Upper lobe of left lung (tissue), 6 donors: ENCODE measurements around the gene RC3H2. TPM values are rescaled to one million over a fixed set of nuclear protein-coding genes. Genes with fewer than 3 reads are reported as not detected.
"Not testable (repeated sequence)": the region's sequence is repeated elsewhere in the genome, so short reads cannot be mapped to it uniquely, and the experiment has no call there.

Experiments
- ATAC-seq, 2 donors: fragments of 200-7000 bp; cut with Tn5 transposase; one replicate each; pipeline ENCODE4 v1.9.1; 2022; ENCODE audit warnings: mild to moderate bottlenecking in 2 of 2, moderate library complexity in 2 of 2; ENCODE audit not compliant: low FRiP score in 2 of 2
- DNase-seq, 2 donors: peaks; one replicate each; pipeline ENCODE4 v3.0.0-alpha.2; 2019 to 2020
- H3K27ac ChIP-seq, 4 donors: fragments of 200-600 bp; sonication (generic); one replicate each; pipeline ENCODE4 v1.5.1; 2016 to 2019
- H3K27me3 ChIP-seq, 4 donors: fragments of 200-600 bp; sonication (generic); one replicate each; pipeline ENCODE4 v1.5.1; 2017 to 2019
- H3K36me3 ChIP-seq, 4 donors: fragments of 200-600 bp; sonication (generic); one replicate each; pipeline ENCODE4 v1.5.1; 2016 to 2019
- H3K4me1 ChIP-seq, 4 donors: fragments of 200-600 bp; sonication (generic); one replicate each; pipeline ENCODE4 v1.5.1; 2018 to 2019
- H3K4me3 ChIP-seq, 4 donors: fragments of 200-600 bp; sonication (generic); one replicate each; pipeline ENCODE4 v1.5.1; 2017 to 2019; ENCODE audit warnings: mild to moderate bottlenecking in 2 of 4, moderate library complexity in 1 of 4
- H3K9me3 ChIP-seq, 4 donors: fragments of 200-600 bp; sonication (generic); one replicate each; pipeline ENCODE4 v1.5.1; 2018 to 2019
- EP300 ChIP-seq, 4 donors: sonication (generic); formaldehyde crosslinking; IDR thresholded peaks; one replicate each; pipeline ENCODE4 v1.5.1; 2017; ENCODE audit warnings: antibody characterized with exemption in 4 of 4, control low read depth in 2 of 4
- POLR2A ChIP-seq, 4 donors: fragments of 450-650 bp; IDR thresholded peaks; one replicate each; pipeline ENCODE4 v1.5.1; 2016 to 2017; ENCODE audit warnings: antibody characterized with exemption in 4 of 4, mild to moderate bottlenecking in 2 of 4
- POLR2AphosphoS5 ChIP-seq, 2 donors: sonication (generic); formaldehyde crosslinking; IDR thresholded peaks; one replicate each; pipeline ENCODE4 v1.5.1; 2017; ENCODE audit warnings: antibody characterized with exemption in 2 of 2
- WGBS, 2 donors: methylation state at CpG; one replicate each; pipeline ENCODE4 v1.1.5; 2017 to 2018; 5-methylcytosine and 5-hydroxymethylcytosine counted together
- total RNA-seq, 6 donors: library from RNA; depleted of rRNA in 4 of 6; stranded (reverse); fragments of >200 nt in 4 of 6; gene quantifications; one replicate each; pipeline versions ENCODE4 v1.1.0 to v1.2.1, GENCODE V29; 2016 to 2021
- TF ChIP-seq, protein P1 (sequence below), 6 experiments: fragments of 450-650 bp in 4 of 6; fragments of 200-600 bp in 2 of 6; sonication (generic) in 2 of 6; IDR thresholded peaks; one replicate each; pipeline ENCODE4 v1.5.1; 2016 to 2019; ENCODE audit warnings: antibody characterized with exemption in 6 of 6
- donor health status: DM: no; HTN: no; CAD: no; lungs with moderate emphysema.
- donor health status: DM: no; HTN: yes; CAD: no; lungs with severe emphysema.

Gene RC3H2
- total RNA-seq, 6 donors from 2014 or later: 23.9 to 65.0 (median 40.2) TPM

DNA sequence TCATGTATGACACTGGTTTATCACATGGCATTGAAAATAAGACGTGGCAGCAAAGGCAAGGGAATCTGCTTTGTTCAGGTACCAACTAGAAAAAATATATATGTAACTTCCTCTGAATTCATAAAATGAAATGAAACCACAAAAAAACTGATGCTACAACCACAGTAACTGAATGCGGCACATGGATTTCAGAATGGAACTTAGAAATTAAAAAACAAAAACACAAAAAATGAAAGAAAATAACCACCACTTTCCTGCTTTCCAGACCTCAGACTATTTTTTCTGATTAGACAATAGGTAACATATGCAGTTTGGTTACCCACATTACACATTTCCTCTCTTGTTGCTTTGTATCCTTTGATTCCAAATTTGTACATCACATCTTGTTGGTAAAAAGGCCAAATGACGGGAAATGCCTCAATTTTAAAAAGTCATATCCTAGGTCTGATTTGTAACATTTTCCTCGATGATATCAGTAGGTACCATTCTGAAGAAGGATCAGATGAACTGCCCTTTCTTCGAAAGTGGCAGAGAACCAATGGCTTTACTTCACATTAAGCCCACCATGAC lies 58.7 kb downstream of the RC3H2 start:
- H3K36me3 ChIP-seq: peaks cover 13 to 50% (median 26%) of the 10 kb centered on the region in 4 donors
- H3K27me3 ChIP-seq: no peaks in the 10 kb centered on the region
- ATAC-seq (no peak), DNase-seq (no peak)
- TF ChIP-seq POLR2A (IDR thresholded peaks at IDR 0.05) (no peak), POLR2AphosphoS5 (IDR thresholded peaks at IDR 0.05) (no peak), EP300 (IDR thresholded peaks at IDR 0.05) (no peak)
- TF ChIP-seq, protein P1, sequence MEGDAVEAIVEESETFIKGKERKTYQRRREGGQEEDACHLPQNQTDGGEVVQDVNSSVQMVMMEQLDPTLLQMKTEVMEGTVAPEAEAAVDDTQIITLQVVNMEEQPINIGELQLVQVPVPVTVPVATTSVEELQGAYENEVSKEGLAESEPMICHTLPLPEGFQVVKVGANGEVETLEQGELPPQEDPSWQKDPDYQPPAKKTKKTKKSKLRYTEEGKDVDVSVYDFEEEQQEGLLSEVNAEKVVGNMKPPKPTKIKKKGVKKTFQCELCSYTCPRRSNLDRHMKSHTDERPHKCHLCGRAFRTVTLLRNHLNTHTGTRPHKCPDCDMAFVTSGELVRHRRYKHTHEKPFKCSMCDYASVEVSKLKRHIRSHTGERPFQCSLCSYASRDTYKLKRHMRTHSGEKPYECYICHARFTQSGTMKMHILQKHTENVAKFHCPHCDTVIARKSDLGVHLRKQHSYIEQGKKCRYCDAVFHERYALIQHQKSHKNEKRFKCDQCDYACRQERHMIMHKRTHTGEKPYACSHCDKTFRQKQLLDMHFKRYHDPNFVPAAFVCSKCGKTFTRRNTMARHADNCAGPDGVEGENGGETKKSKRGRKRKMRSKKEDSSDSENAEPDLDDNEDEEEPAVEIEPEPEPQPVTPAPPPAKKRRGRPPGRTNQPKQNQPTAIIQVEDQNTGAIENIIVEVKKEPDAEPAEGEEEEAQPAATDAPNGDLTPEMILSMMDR (IDR thresholded peaks at IDR 0.05): no peak
- H3K4me3 ChIP-seq: no peak overlapping the region
- H3K9me3 ChIP-seq: no peaks in the 10 kb centered on the region
- no peaks in the 10 kb centered on the region for H3K4me1 ChIP-seq
- no peak overlapping the region for H3K27ac ChIP-seq
- WGBS, 2 donors: 86 to 88% methylated on average over 5 of the region's 5 CpGs

DNA sequence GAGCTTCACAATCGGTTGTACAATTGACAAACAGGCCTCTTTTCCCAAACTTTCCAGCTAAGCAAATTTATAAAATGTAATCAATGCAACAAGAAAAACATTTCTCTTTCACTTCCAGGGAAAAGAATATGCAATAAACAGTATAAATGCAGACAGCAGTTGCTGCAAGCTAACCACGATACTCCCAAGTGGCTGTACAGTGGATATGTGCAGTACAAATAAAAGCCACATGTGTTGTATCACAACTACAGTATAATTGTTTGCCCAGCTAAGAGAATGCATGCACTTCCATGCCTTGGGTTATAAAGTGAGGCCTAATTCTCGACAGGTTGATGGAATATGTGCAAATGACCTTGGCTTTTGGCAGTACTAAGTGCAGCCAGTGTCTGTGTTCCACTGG lies 60.0 kb downstream of the RC3H2 start:
- H3K27me3 ChIP-seq: no peaks in the 10 kb centered on the region
- H3K36me3 ChIP-seq: peaks cover 9 to 36% (median 14%) of the 10 kb centered on the region in 4 donors
- H3K4me3 ChIP-seq: no peak overlapping the region
- ATAC-seq (no peak), DNase-seq (no peak)
- WGBS, 2 donors: 87 to 93% methylated on average over 3 of the region's 3 CpGs
- no peaks in the 10 kb centered on the region for H3K4me1 ChIP-seq
- no peak overlapping the region for H3K27ac ChIP-seq
- TF ChIP-seq EP300 (IDR thresholded peaks at IDR 0.05): no peak
- TF ChIP-seq, protein P1 (IDR thresholded peaks at IDR 0.05): no peak
- TF ChIP-seq POLR2A (IDR thresholded peaks at IDR 0.05): no peak
- TF ChIP-seq POLR2AphosphoS5 (IDR thresholded peaks at IDR 0.05): no peak
- H3K9me3 ChIP-seq: no peaks in the 10 kb centered on the region

- no peaks in the 10 kb centered on the region for H3K27me3 ChIP-seq
- H3K4me1 ChIP-seq: no peaks in the 10 kb centered on the region
- ATAC-seq: no peak
- no peaks in the 10 kb centered on the region for H3K9me3 ChIP-seq
- H3K27ac ChIP-seq: no peak overlapping the region
- no peak overlapping the region for H3K4me3 ChIP-seq
- TF ChIP-seq POLR2AphosphoS5 (IDR thresholded peaks at IDR 0.05): no peak
- TF ChIP-seq, protein P1 (IDR thresholded peaks at IDR 0.05): no peak
- no peak for TF ChIP-seq POLR2A (IDR thresholded peaks at IDR 0.05)
- TF ChIP-seq EP300 (IDR thresholded peaks at IDR 0.05): no peak
- H3K36me3 ChIP-seq: peaks cover 5 to 26% (median 9%) of the 10 kb centered on the region in 4 donors
- DNase-seq: no peak
- 95 to 100% methylated on average over 1 of the region's 1 CpG for WGBS, 2 donors
Measured at GRCh38 chr9:122844137-122844536, 61.0 kb downstream of the RC3H2 start.

DNA sequence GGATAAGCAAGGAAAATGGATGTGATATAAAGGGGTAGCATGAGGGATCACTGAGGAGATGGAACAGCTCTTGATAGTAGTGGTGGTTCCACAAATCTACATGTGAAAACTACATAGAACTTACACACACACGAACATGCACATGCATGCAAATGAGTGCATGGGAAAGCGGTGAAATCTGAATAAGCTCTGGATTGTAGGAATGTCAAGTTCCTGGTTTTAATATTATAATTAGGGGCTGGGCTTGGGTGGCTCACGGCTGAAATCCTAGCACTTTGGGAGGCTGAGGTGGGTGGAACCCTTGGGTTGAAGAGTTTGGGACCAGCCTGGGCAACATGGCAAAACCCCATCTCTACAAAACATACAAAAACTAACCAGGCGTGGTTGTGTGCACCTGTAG lies 63.7 kb downstream of the RC3H2 start:
- H3K27me3 ChIP-seq: no peaks in the 10 kb centered on the region
- H3K4me3 ChIP-seq: no peak overlapping the region
- 75% methylated on average over 4 of the region's 4 CpGs for WGBS, 2 donors
- ATAC-seq (no peak), DNase-seq (no peak)
- H3K9me3 ChIP-seq: no peaks in the 10 kb centered on the region
- peaks cover 0 to 1% (median under 1%) of the 10 kb centered on the region in 4 donors for H3K36me3 ChIP-seq
- no peaks in the 10 kb centered on the region for H3K4me1 ChIP-seq
- H3K27ac ChIP-seq: no peak overlapping the region
- TF ChIP-seq, protein P1 (IDR thresholded peaks at IDR 0.05): no peak
- TF ChIP-seq EP300 (IDR thresholded peaks at IDR 0.05): no peak
- TF ChIP-seq POLR2AphosphoS5 (IDR thresholded peaks at IDR 0.05): no peak
- TF ChIP-seq POLR2A (IDR thresholded peaks at IDR 0.05): no peak

DNA sequence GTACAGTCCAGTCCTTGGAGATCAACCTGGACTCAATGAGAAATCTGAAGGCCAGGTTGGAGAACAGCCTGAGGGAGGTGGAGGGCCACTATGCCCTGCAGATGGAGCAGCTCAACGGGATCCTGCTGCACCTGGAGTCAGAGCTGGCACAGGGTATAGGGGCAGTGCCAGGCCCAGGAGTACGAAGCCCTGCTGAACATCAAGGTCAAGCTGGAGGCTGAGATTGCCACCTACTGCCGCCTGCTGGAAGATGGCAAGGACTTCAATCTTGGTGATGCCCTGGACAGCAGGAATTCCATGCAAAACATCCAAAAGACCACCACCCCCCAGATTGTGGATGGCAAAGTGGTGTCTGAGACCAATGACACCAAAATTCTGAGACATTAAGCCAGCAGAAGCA lies 66.7 kb downstream of the RC3H2 start:
- 86 to 92% methylated on average over 3 of the region's 3 CpGs for WGBS, 2 donors
- H3K27ac ChIP-seq, ATAC-seq, H3K4me3 ChIP-seq, H3K9me3 ChIP-seq, DNase-seq, H3K4me1 ChIP-seq, H3K36me3 ChIP-seq, H3K27me3 ChIP-seq: not testable (repeated sequence)
